Pulmonary artery endothelial cell (primary cell): ENCODE data around the gene SURF6. TPM values are rescaled to one million over a fixed set of nuclear protein-coding genes. Genes with fewer than 3 reads are reported as not detected.
"Not testable (repeated sequence)": the region's sequence is repeated elsewhere in the genome, so short reads cannot be mapped to it uniquely, and the experiment has no call there.

ENCODE experiments used
- DNase-seq: peaks from one replicate; pipeline ENCODE4 v3.0.0-alpha.2; 2011; ENCODE audit warnings: low read depth, low spot score
- total RNA-seq: library from RNA; depleted of rRNA; stranded (reverse); fragments of >200 nt; gene quantifications from 2 replicates; pipeline ENCODE4 v1.2.3, GENCODE V29; 2014

The SURF6 gene
- total RNA-seq, 1 donor from 2014 or later: 12.8 TPM

DNA sequence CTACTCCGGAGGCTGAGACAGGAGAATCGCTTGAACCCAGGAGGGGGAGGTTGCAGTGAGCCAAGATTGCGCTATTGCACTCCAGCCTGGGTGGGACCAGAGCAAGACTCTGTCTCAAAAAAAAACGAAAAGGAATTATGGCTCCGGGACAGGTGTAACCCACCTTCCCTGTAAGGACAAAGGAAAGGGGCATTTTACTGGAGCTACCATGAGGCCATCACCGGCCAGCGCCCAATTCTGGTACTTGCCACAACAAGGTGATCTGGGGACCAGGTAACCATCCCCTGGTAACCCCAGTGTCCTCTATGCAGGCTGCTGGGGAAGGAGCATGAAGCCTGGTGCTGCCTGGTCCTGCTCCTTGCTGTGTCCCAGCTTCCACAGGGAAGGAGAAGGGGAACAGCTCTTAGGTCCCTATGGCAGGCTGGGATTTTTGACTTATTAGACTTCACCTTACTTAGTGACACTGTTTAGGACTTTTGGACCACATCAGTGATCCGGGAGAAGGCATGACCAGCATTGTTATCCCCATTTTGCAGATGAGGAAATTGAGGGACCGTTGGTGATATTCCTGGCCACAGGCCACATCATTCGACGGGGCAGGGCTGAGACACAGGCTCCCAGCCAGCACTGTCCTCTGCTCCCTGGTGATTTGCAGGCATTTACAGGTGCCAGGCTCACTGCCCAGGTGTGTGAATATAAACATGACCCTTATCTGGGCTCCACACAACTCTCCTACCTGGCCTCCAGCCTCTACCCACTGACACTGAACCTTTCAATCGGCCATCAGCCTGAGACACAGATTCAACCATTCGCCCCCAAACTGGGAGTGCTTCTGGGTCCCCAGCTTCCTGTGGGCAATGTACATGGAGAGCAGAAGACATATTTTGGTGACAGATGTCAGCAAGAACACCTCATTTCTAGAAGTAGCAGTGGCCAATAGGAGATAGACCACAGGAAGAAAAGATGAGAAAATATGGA, 34.4 kb downstream of the SURF6 start:
- DNase-seq: no peak

DNA sequence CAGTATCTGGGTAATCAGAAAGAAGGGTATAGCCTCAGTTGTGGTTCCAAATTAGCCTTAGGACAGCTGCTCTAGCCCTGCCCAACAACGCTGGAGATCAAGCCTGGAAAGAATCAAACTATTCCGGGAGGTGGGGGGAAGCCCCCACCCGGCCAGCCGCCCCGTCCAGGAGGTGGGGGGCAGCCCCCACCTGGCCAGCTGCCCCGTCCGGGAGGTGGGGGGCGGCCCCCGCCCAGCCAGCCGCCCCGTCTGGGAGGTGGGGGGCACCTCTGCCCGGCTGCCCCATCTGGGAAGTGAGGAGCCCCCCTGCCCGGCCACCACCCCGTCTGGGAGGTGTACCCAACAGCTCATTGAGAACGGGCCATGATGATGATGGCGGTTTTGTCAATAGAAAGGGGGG, 36.0 kb downstream of the SURF6 start:
- not testable (repeated sequence) for DNase-seq

DNA sequence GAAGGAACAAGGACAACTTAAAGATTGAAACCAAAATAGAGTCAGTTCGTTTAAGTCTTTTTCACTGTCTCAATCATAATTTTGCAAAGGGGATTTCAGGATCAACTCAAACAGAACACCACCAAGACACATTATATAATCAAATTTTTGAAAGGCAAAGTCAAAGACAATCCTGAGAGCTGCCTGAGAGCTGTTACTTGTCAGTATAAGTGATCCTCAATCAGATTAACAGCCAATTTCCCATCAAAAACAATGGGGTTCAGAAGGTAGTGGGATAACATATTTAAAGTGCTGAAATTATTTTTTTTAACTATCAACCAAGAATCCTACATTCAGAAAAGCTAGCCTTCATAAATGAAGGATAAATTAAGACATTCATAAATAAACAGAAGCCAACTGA, 41.7 kb downstream of the SURF6 start:
- DNase-seq: no peak

DNA sequence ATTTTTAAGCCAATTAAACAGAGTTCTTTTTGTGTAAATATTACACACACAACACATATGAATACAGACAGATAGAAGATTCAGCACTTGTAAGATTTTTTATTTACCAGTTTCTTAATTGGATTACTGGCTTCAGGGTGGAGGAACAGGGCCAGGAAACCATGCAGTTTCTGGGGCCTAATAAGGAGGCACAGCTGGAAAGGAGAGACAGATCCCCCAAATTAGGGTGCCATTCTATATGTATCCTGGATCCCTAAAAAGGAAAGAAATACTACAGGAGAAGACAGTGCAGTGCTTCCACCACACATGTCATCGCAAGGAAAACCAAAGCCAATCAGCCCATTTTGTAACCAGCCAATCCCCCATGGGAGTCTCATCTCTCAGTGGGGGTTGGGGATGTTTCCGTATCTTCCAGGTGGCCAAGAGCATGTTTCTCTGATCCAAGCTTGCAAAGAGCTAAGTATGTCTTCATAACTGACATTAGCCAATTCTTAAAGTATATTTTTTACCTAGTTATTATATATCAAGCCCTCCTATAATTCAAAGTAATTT, 45.2 kb downstream of the SURF6 start:
- DNase-seq: no peak

DNA sequence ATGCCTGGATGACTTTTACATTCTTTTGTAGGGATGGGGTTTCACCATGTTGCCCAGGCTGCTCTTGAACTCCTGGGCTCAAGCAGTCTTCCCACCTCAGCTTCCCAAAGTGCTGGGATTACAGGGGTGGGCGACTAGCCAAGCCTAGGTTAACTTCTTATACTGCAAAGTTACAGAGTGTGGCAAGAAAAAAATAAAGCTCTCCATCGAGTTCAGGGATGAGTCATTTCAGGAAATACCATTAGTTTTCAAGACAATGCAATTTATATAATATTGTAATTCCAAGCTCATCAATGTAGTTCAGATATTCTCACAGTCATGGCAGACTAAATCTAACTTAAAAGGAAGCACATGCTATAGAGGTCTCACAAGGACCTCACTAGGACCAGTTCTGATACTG, 49.5 kb downstream of the SURF6 start:
- no peak for DNase-seq

DNA sequence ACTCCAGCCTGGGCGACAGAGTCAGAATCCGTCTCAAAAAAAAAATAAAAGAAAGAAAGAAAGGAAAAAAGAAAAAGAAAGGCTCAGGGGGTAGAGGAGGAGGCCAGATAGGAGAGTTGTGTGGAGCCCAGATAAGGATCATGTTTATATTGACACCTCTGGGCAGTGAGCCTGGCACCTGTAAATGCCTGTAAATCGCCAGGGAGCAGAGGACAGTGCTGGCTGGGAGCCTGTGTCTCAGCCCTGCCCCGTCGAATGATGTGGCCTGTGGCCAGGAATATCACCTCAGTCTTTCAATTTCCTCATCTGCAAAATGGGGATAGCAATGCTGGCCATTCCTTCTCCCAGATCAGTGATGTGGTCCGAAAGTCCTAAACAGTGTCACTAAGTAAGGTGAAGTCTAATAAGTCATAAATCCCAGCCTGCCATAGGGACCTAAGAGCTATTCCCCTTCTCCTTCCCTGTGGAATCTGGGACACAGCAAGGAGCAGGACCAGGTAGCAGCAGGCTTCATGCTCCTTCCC, 50.7 kb downstream of the SURF6 start:
- no peak for DNase-seq

DNA sequence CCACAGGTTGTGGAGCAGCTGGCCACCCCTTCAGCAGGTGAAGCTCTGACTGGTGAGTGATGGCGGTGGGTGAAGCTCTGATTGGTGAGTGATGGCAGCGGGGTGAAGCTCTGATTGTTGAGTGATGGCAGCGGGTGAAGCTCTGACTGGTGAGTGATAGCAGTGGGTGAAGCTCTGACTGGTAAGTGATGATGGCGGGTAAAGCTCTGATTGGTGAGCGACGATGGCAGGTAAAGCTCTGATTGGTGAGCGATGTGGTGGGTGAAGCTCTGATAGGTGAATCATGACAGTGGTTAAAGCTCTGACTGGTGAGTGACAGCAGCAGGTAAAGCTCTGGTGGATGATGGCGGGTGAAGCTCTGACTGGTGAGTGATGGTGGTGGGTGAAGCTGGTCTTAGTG, 51.6 kb downstream of the SURF6 start:
- DNase-seq: no peak

DNA sequence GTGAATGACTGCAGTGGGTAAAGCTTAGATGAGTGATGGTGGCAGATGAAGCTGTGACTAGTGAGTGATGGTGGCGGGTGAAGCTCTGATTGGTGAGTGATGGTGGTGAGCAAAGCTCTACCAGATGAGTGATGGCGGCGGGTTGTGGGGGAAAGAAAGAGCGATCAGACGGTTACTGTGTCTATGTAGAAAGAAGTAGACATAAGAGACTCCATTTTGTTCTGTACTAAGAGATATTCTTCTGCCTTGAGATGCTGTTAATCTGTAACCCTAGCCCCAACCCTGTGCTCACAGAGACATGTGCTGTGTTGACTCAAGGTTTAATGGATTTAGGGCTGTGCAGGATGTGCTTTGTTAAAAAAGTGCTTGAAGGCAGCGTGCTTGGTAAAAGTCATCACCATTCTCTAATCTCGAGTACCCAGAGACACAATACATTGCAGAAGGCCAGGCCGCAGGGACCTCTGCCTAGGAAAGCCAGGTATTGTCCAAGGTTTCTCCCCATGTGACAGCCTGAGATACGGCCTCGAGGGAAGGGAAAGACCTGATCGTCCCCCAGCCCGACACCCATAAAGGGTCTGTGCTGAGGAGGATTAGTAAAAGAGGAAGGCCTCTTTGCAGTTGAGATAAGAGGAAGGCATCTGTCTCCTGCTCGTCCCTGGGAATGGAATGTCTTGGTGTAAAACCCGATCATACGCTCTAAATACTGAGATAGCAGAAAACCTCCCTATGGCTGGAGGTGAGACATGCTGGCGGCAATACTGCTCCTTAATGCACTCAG, 52.5 kb downstream of the SURF6 start:
- DNase-seq: not testable (repeated sequence)

DNA sequence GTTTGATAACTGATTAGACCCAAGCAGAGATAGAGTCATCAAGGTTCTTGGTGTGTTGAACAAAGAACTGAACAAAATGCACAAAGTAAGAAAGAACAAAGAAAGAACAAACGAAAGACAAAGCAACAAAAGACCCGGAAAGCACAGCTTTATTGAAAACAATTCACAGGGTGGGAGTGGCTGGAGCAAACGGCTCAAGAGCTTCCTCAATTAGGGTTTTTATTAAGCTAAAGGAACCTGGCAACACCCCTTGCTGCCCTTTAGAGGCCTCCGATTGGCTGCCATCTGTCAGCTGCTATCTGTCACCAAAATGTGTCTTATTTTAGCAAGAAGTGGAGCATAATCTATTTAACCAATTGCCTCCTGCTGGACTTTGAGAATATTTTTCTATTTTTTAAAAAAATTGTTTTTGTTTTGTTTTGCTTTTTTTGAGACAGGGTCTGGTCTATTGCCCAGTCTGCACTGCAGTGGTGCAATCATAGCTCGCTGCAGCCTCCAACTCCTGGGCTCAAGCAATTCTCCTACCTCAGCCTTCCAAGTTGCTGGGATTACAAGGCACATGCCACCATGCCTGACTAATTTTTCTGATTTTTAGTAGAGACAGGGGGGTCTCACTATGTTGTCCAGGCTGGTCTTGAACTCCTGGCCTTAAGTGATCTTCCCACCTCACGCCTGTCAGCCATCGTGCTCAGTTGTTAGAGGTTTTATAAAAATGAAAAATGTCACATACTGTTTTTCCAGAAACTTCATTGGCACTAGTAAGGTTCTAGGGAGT, 53.3 kb downstream of the SURF6 start:
- no peak for DNase-seq

DNA sequence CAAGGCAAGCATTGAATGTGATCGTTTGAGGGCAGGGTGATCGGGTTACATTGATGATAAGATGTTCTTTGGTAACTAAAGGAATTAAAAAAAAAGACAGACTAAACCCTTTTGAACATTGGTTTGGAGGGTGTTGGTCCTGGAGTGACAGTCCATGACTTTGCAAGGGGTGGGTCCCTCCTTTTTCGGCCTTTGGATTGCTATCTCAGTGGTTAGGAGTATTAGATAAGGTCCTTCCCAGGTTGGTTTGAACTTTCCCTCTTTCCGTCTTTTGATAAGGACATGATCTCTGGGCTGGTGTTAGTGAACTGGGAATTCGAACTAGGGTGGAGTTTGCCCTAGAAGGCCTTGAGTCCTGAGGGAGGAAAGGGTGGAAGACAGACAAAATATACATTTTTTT, 55.6 kb downstream of the SURF6 start:
- no peak for DNase-seq

Other genes starting within 250 kb of the SURF6 start
- gene RALGDS, start 214.9 kb downstream of the SURF6 start, total RNA-seq: 30.4 and 34.6 TPM in 2 replicates
- gene GBGT1, start 172.3 kb downstream of the SURF6 start, total RNA-seq: 17.3 and 21.5 TPM in 2 replicates
- gene OBP2B, start 126.9 kb downstream of the SURF6 start, total RNA-seq: not detected in 2 replicates
- gene ABO, start 61.0 kb downstream of the SURF6 start, total RNA-seq: not detected in 2 replicates
- 17.7 and 18.4 TPM in 2 replicates for gene MED22, start 11.9 kb upstream of the SURF6 start, total RNA-seq
- gene RPL7A, start 12.0 kb upstream of the SURF6 start, total RNA-seq: 2,356 and 2,883 TPM in 2 replicates
- gene SURF1, start 20.3 kb upstream of the SURF6 start, total RNA-seq: 18.4 and 25.4 TPM in 2 replicates
- 17.5 and 19.8 TPM in 2 replicates for gene SURF2, start 20.4 kb upstream of the SURF6 start, total RNA-seq
- gene SURF4, start 39.9 kb upstream of the SURF6 start, total RNA-seq: 525 and 553 TPM in 2 replicates
- 0.46 and 0.81 TPM in 2 replicates for gene STKLD1, start 40.2 kb upstream of the SURF6 start, total RNA-seq
- 20.1 and 26.8 TPM in 2 replicates for gene REXO4, start 81.8 kb upstream of the SURF6 start, total RNA-seq
- 0.53 and 0.66 TPM in 2 replicates for gene ADAMTS13, start 86.2 kb upstream of the SURF6 start, total RNA-seq
- 6.1 and 8.2 TPM in 2 replicates for gene CACFD1, start 123.8 kb upstream of the SURF6 start, total RNA-seq
- 36.0 and 42.3 TPM in 2 replicates for gene SLC2A6, start 142.9 kb upstream of the SURF6 start, total RNA-seq
- gene MYMK, start 188.8 kb upstream of the SURF6 start, total RNA-seq: not detected in 2 replicates
- not detected in 2 replicates for gene ADAMTSL2, start 198.5 kb upstream of the SURF6 start, total RNA-seq